Measurements from ENCODE around the gene UROC1.

DNA sequence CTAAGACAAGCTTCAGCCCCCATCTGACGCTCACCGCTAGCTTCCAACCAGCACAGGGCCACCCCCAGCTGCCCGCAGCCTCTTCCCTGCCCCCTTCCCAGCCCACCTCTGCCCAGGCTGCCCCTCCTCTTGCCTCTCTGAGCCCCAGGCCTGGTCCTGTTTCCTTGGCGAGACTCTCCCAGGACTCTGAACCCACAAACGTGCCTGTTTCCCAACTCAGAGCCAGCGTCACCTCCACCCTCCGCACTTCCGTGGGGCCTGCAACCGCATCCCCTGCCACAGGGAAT lies 76.9 kb downstream of the UROC1 start:
- TF ChIP-seq, protein P1, sequence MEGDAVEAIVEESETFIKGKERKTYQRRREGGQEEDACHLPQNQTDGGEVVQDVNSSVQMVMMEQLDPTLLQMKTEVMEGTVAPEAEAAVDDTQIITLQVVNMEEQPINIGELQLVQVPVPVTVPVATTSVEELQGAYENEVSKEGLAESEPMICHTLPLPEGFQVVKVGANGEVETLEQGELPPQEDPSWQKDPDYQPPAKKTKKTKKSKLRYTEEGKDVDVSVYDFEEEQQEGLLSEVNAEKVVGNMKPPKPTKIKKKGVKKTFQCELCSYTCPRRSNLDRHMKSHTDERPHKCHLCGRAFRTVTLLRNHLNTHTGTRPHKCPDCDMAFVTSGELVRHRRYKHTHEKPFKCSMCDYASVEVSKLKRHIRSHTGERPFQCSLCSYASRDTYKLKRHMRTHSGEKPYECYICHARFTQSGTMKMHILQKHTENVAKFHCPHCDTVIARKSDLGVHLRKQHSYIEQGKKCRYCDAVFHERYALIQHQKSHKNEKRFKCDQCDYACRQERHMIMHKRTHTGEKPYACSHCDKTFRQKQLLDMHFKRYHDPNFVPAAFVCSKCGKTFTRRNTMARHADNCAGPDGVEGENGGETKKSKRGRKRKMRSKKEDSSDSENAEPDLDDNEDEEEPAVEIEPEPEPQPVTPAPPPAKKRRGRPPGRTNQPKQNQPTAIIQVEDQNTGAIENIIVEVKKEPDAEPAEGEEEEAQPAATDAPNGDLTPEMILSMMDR (IDR thresholded peaks at IDR 0.05): no peak
- no peak for TF ChIP-seq POLR2A (IDR thresholded peaks at IDR 0.05)

All from body of pancreas (tissue), 4 donors.